ENCODE measurements around the gene TOMM40.
"Not testable (repeated sequence)": the region's sequence is repeated elsewhere in the genome, so short reads cannot be mapped to it uniquely, and the experiment has no call there.

TOMM40 gene

GRCh38 chr19:44857837-44858236, 33.2 kb upstream of the TOMM40 start:
- TF ChIP-seq CTCF (IDR thresholded peaks at IDR 0.05; ENCODE audit: insufficient read depth, low read depth, low read length, missing control alignments) = no peak
- DNase-seq (ENCODE audit: low read depth) = no peak
- no peak overlapping the region for H3K4me3 ChIP-seq (ENCODE audit: low read depth, low read length)

GRCh38 chr19:44861576-44861975, 29.5 kb upstream of the TOMM40 start:
- not testable (repeated sequence) for H3K4me3 ChIP-seq (ENCODE audit: low read depth, low read length); DNase-seq (ENCODE audit: low read depth)

- no peak overlapping the region for H3K4me3 ChIP-seq (ENCODE audit: low read depth, low read length)
- DNase-seq (ENCODE audit: low read depth) = no peak
- no peak for TF ChIP-seq CTCF (IDR thresholded peaks at IDR 0.05; ENCODE audit: insufficient read depth, low read depth, low read length, missing control alignments)
Observed at GRCh38 chr19:44863990-44864389, 27.1 kb upstream of the TOMM40 start.

DNA sequence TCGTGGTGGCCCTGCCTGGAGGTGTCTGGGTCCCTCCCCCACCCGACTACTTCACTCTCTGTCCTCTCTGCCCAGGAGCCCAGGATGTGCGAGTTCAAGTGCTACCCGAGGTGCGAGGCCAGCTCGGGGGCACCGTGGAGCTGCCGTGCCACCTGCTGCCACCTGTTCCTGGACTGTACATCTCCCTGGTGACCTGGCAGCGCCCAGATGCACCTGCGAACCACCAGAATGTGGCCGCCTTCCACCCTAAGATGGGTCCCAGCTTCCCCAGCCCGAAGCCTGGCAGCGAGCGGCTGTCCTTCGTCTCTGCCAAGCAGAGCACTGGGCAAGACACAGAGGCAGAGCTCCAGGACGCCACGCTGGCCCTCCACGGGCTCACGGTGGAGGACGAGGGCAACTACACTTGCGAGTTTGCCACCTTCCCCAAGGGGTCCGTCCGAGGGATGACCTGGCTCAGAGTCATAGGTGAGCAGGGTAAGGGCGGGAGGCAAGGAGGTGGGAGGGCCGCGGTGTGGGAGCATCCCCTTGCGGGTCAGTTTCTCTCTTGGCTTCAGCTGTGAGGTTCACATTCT, 25.8 kb upstream of the TOMM40 start:
- DNase-seq (ENCODE audit: low read depth) = no peak
- no peak overlapping the region for H3K4me3 ChIP-seq (ENCODE audit: low read depth, low read length)
- no peak for TF ChIP-seq CTCF (IDR thresholded peaks at IDR 0.05; ENCODE audit: insufficient read depth, low read depth, low read length, missing control alignments)

GRCh38 chr19:44866664-44867063, 24.4 kb upstream of the TOMM40 start:
- TF ChIP-seq CTCF (IDR thresholded peaks at IDR 0.05; ENCODE audit: insufficient read depth, low read depth, low read length, missing control alignments) = no peak
- no peak overlapping the region for H3K4me3 ChIP-seq (ENCODE audit: low read depth, low read length)
- no peak for DNase-seq (ENCODE audit: low read depth)

DNA sequence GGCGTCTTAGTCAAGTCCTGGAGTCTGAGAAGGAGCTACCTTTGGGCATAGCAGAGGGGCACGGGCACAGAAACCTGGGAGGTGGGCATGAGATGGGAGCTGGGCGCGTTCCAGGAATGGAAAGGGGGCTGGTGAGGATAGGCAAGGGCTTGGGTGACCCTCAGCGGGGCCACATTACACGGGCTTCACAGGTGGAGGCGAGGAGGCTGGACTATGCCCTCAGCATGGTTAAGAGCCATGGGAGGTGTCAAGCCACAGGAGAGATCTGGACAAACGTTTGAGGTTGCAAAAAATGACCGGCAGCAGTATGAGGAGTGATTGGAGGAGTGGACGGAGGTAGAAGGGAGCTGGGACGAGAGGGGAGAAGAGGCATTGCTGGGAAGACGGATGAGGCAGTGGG, 23.5 kb upstream of the TOMM40 start:
- no peak for DNase-seq (ENCODE audit: low read depth)
- H3K4me3 ChIP-seq (ENCODE audit: low read depth, low read length) = no peak overlapping the region
- no peak for TF ChIP-seq CTCF (IDR thresholded peaks at IDR 0.05; ENCODE audit: insufficient read depth, low read depth, low read length, missing control alignments)

DNA sequence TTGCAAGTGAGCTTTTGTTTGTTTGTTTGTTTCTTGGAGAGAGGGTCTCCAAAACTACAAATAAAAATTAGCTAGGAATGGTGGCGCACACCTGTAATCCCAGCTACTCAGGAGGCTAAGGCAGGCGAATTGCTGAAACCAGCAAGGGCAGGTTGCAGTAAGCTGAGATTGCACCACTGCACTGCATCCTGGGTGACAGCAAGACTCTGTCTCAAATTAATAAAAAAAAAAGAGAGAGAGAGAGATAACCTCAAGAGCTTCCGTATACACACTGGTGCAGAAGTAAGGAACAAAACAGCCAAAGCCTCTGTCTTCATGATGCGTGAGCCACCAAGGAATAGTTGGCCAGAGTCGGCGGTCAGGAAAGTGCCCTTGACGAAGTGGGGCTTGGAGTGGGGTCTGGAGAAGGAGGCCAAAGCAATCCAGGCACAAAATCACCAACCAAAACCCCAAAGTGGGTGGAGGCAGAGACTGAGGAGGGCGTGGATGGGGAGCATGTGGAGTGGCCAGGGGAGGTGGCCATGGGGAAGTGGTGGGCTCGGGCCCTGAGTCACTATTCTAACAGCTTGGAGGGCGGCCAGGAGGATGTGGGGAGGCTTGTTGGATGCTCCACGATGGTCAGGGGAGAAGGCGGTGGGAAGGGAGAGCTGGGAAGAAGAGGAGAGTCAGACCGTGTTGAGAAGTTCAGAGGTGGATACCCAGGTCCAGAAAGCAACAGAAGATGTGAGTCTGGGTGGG, 21.2 kb upstream of the TOMM40 start:
- no peak for TF ChIP-seq CTCF (IDR thresholded peaks at IDR 0.05; ENCODE audit: insufficient read depth, low read depth, low read length, missing control alignments)
- no peak overlapping the region for H3K4me3 ChIP-seq (ENCODE audit: low read depth, low read length)
- DNase-seq (ENCODE audit: low read depth) = no peak

Measured in GM12865 (cell line).